Measurements from ENCODE around the gene TSNAX. TPM values are rescaled to one million over a fixed set of nuclear protein-coding genes. Genes with fewer than 3 reads are reported as not detected.

TSNAX gene
- total RNA-seq, 1 donor from 2014 or later = 61.0 TPM

- H3K4me3 ChIP-seq = no peak overlapping the region
- H2AFZ ChIP-seq (replicated peaks) = no peak overlapping the region
- H3F3A ChIP-seq (ENCODE audit: low read depth) = no peaks in the 10 kb centered on the region
- H3K36me3 Mint-ChIP-seq = peaks cover 8% of the 10 kb centered on the region
- no peaks in the 10 kb centered on the region for H3K9me3 ChIP-seq (ENCODE audit: low read depth)
- no peaks in the 10 kb centered on the region for H3K27me3 Mint-ChIP-seq (ENCODE audit: insufficient read depth, low read depth)
- no peaks in the 10 kb centered on the region for H3K27me3 ChIP-seq
- no peaks in the 10 kb centered on the region for H3K4me1 ChIP-seq
- no peaks in the 10 kb centered on the region for H3K4me1 Mint-ChIP-seq
- H3K27ac ChIP-seq = no peak overlapping the region
- no peak overlapping the region for H3K4me3 Mint-ChIP-seq
- H3K27ac Mint-ChIP-seq = no peak overlapping the region
- H3K4me2 ChIP-seq = no peak overlapping the region
- H3K36me3 ChIP-seq = no peaks in the 10 kb centered on the region
- no peak overlapping the region for H3K9ac ChIP-seq
- no peak for TF ChIP-seq EZH2phosphoT487 (IDR thresholded peaks at IDR 0.05)
- TF ChIP-seq EZH2 (IDR thresholded peaks at IDR 0.05) = no peak
- TF ChIP-seq CTCF (IDR thresholded peaks at IDR 0.05) = no peak
- peaks cover 9% of the 10 kb centered on the region for H3K79me2 ChIP-seq (ENCODE audit: low read depth)
- H4K20me1 ChIP-seq (ENCODE audit: low read depth) = peaks cover 25% of the 10 kb centered on the region
- no peaks in the 10 kb centered on the region for H3K9me3 Mint-ChIP-seq
- DNase-seq (ENCODE audit: low spot score) = no peak
These were observed 24.9 kb downstream of the TSNAX start for GRCh38 chr1:231553320-231553719.

- no peaks in the 10 kb centered on the region for H3K36me3 ChIP-seq
- no peak overlapping the region for H2AFZ ChIP-seq (replicated peaks)
- H3K36me3 Mint-ChIP-seq = peaks cover 10% of the 10 kb centered on the region
- H3K79me2 ChIP-seq (ENCODE audit: low read depth) = peaks cover 9% of the 10 kb centered on the region
- H3K9ac ChIP-seq = no peak overlapping the region
- no peak overlapping the region for H3K27ac ChIP-seq
- no peaks in the 10 kb centered on the region for H3K27me3 Mint-ChIP-seq (ENCODE audit: insufficient read depth, low read depth)
- TF ChIP-seq EZH2phosphoT487 (IDR thresholded peaks at IDR 0.05) (no peak), CTCF (IDR thresholded peaks at IDR 0.05) (no peak)
- no peaks in the 10 kb centered on the region for H3K9me3 ChIP-seq (ENCODE audit: low read depth)
- no peak for DNase-seq (ENCODE audit: low spot score)
- H3F3A ChIP-seq (ENCODE audit: low read depth) = no peaks in the 10 kb centered on the region
- H3K27me3 ChIP-seq = no peaks in the 10 kb centered on the region
- H3K4me3 Mint-ChIP-seq = no peak overlapping the region
- no peak overlapping the region for H3K4me3 ChIP-seq
- H3K27ac Mint-ChIP-seq = no peak overlapping the region
- H3K4me1 ChIP-seq = no peaks in the 10 kb centered on the region
- H3K9me3 Mint-ChIP-seq = no peaks in the 10 kb centered on the region
- H3K4me1 Mint-ChIP-seq = no peaks in the 10 kb centered on the region
- peaks cover 18% of the 10 kb centered on the region for H4K20me1 ChIP-seq (ENCODE audit: low read depth)
- no peak overlapping the region for H3K4me2 ChIP-seq
These were observed 26.5 kb downstream of the TSNAX start for GRCh38 chr1:231554969-231555368.

GRCh38 chr1:231557411-231557810 lies 28.9 kb downstream of the TSNAX start:
- TF ChIP-seq EZH2phosphoT487 (IDR thresholded peaks at IDR 0.05) (no peak), EZH2 (IDR thresholded peaks at IDR 0.05) (no peak), CTCF (IDR thresholded peaks at IDR 0.05) (no peak)
- no peaks in the 10 kb centered on the region for H3K27me3 Mint-ChIP-seq (ENCODE audit: insufficient read depth, low read depth)
- no peaks in the 10 kb centered on the region for H3K9me3 Mint-ChIP-seq
- Histone ChIP-seq H3K4me2 (no peak overlapping the region), H3K79me2 (ENCODE audit: low read depth) (peaks cover 9% of the 10 kb centered on the region), H3K4me3 (no peak overlapping the region), H4K20me1 (ENCODE audit: low read depth) (peaks cover 15% of the 10 kb centered on the region), H3K27me3 (no peaks in the 10 kb centered on the region), H2AFZ (replicated peaks) (no peak overlapping the region), H3K4me1 (no peaks in the 10 kb centered on the region), H3K9me3 (ENCODE audit: low read depth) (no peaks in the 10 kb centered on the region), H3F3A (ENCODE audit: low read depth) (no peaks in the 10 kb centered on the region), H3K36me3 (peaks cover 2% of the 10 kb centered on the region), H3K9ac (no peak overlapping the region), H3K27ac (no peak overlapping the region)
- DNase-seq (ENCODE audit: low spot score) = no peak
- H3K27ac Mint-ChIP-seq = no peak overlapping the region
- H3K4me3 Mint-ChIP-seq = no peak overlapping the region
- peaks cover 13% of the 10 kb centered on the region for H3K36me3 Mint-ChIP-seq
- H3K4me1 Mint-ChIP-seq = no peaks in the 10 kb centered on the region
